Measurements from ENCODE around the gene MYO10.
"Not testable (repeated sequence)": the region's sequence is repeated elsewhere in the genome, so short reads cannot be mapped to it uniquely, and the experiment has no call there.

MYO10 gene

DNA sequence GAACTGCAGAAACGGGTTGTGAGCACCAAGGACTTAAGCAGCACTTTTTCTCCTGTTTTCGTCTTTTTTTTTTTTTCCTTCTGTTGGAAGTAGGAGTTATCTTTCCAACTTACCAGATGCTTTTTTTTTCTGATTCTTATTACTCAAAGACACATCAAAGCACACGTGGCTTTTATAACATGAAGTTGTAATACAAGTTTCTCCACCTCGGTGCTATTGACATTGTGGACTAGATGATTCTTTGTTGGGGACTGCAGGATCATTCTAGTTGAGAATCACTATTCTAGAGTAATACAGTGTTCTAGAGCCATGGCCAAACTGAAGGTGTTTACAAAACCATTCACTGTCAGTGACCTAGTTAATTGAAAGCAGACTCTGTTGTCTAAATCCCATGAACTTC is 51.5 kb downstream of the MYO10 start:
- peak; percentile 20 for DNase-seq

DNA sequence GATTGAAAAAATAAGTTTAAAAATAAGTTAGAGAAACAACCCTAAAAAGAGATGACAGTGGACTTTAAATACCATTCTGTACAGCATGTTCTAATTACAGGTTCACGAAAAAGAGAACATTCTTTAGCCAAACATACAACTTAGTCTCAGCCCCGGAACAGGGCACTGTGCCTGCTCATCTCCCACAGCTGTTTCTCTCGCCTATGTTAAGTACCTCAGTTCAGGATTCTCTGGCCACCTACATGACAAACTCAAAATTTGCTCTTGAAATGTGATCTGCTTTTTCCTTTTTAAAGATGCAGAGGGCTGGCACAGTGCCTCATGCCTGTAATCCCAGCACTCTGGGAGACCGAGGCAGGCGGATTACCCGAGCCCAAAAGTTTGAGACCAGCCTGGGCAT is 52.3 kb downstream of the MYO10 start:
- peak; percentile 73 for DNase-seq

DNA sequence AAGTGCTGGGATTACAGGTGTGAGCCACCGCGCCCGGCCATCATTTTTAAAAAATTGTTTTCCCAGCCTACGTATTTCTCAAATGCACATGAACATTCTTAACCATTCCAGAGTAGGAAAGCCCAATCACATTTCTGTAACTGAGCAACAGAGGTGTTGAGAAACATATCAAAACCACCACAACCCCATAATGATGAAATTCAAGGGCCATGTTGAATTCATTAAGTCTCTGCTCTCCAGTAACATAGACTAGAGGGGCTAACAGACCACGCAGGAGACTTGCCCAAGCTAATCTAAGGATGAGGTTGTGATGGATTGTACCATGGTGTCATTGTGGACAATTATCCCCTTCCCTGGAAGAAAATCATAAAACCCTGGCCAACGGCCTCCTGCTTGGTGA is 52.9 kb downstream of the MYO10 start:
- no peak for DNase-seq

GRCh38 chr5:16881251-16881650 is 54.8 kb downstream of the MYO10 start:
- peak; percentile 75 for DNase-seq

DNA sequence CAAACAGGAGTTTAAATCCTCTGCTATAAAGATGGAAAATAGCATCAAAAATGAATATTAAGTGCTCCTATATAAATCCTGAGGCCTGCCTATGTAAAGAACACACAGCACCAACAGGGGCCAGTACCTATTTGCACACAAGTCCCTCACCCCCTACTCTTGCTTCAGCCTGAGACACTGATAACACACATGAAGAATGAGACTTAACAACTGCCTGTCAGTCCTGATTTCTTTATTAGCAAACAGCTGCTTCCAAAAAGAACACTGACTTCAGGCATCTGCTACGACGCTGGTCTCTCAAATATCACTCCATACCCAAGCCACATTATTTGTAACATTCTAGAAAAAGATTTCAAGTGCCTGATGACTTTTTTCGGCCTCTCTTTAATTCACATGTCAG is 55.5 kb downstream of the MYO10 start:
- no peak for DNase-seq

DNA sequence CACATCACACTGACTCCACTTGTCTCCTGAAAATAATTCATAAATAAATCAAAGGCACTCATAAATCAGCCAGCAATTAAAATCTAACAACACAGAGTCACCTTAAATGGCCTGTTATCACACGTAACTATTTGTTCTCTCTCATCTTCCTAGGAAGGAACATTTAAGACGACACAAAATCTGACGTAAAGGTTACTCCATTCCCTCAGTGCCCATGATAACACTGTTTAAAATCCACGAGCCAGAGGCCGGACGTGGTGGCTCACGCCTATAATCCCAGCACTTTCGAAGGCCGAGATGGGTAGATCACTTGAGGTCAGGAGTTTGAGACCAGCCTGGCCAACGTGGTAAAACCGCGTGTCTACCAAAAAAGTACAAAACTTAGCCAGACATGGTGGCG is 56.4 kb downstream of the MYO10 start:
- DNase-seq, result no peak

- no peak for DNase-seq
Measured at GRCh38 chr5:16879191-16879590, 56.9 kb downstream of the MYO10 start.

DNA sequence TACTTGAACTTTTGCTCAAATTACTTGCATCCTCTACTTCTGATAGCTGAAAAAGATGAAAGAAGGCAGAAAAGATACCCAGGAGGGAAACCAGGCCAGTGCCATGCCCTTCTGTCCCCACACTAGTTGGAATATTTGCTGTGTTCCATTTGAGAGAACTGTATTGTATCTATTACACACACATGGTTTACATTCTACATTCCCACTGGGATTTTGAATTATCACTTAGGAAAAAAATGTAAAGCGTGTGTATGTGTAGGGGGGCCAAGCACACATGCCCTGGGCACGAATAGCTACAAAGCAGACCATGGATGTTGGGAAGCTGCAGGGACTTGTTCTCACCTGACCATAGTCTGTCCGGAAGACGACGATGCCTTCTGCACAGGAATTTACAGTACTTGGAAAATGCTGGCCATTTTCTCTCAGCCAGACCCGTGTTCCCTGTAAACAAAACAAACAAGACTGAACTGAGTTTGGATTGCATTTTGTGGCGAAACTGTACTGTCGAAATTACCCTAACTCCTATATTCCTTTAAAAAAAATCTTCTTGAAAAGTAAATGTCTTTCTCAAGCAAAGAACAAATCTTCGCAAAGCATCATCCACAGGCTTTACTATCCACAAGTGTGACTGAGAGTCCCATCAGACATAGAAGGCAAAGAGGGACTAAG is 58.7 kb downstream of the MYO10 start:
- DNase-seq, result no peak

DNA sequence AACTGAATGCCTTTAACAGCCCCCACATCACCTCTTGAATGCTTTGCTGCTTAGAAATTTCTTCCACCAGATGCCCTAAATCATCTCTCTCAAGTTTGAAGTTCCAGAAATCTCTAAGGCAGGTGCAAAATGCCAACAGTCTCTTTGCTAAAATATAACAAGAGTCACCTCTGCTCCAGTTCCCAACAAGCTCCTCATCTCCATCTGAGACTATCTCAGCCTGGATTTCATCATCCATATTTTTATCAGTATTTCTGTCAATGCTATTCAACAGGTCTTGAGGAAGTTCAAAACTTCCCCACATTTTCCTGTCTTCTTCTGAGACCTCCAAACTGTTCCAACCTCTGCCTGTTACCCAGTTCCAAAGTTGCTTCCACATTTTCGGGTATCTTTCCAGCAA is 61.7 kb downstream of the MYO10 start:
- DNase-seq, result not testable (repeated sequence)

DNA sequence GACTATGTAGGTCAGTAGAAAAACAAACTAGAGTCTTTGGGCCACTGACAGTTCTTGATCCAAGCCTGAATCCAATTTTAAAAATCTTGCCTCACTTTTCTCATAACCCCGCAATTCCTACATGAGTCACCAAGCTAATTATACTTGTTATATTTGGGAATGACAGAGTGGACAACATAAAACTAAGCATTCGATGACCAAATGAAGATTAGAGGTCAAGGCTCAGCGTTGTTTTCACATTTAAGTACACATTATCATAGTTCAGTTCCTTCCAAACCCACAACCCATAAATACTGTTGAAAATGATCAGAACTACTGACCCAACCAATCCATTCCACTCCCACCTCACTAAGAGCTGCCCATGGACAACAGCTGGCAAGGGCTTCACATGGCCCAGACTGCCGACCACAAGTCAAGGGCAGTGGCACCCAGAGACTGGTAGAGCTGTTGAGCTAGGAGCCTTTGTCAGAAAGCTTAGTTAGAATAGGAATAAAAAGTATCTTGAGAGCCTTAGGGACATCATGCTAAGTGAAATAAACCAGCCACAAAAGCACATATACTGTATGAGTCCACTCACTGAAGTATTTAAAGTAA is 64.2 kb downstream of the MYO10 start:
- no peak for DNase-seq

- no peak for DNase-seq
Measured at GRCh38 chr5:16870878-16871277, 65.2 kb downstream of the MYO10 start.

DNA sequence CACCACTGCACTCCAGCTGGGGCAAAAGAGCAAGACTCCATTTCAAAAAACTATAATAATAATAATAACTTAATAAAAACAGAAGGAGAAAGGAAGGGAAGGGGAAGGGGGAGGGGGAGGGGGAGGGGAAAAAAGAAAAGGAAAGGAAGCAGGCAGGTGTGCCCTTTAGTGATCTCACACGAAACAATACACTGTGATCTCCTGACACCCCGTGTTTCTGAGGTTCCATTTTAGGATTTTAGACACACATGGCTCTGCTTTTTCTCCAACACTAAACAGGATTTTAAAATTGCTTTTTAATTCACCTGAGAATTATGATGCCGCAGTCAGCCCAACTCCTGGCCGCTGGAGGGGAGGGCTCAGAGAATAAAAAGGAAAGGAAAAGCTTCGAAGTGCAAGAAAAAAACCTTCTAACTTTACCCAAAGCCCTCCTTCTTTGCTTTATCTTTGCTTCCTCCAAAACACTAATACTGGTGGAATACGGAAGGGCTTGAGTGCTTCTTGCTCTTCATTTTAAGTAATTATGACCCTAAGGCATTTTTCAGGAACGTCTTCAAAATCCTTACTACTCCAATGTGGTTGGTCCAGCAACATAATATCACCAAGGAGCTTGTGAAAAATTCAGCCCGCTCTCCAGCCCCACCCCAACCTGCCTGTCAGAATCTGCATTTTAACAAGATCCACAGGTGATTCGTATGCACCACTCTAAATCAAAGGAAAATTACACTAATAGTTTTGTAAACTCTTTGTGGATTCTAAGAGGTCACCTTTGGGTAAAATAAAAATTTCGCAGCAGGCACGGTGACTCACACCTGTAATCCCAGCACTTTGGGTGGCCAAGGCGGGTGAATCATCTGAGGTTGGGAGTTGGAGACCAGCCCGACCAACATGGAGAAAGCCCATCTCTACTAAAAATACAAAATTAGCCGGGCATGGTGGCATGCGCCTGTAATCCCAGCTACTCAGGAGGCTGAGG is 66.0 kb downstream of the MYO10 start:
- DNase-seq, result no peak

- no peak for DNase-seq
Measured at GRCh38 chr5:16867577-16867953, 68.5 kb downstream of the MYO10 start.

DNA sequence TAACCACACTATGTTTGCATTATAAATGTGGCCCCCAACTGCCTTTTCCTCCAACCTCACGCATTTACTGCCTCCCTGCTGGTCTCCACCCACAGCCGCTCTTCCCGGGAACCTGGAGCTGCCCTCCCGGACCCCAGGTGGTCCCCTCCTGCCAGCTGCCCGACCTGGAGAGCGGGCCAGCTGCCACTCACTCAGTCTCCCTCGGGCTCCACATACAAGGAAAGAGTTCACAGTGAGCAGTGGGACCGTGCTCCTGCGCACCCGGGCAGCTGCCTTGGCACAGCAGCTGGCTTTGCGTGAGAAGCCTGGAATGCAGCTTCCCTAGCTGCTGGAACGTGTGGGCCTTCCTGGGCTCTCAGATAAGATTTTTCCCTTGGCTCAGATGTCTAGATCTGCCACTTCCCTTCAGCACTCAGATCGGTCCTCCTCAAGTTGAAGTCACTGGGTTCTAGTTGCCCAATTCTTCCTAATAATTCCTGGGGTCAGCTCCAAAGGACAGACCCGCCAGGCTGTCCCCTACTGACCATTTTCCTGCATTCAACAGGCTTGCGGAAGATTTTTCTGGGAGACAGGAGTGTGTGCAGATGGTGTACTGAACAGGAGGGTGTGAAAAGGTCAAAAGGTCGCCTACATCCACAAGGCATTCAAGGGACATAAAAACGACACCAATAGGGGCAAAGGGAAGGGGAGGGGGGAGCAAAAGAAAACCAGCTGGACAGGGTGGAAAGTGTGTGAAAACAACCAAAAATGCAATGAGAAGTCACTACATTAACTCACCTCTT is 69.1 kb downstream of the MYO10 start:
- peak; percentile 76 for DNase-seq

DNA sequence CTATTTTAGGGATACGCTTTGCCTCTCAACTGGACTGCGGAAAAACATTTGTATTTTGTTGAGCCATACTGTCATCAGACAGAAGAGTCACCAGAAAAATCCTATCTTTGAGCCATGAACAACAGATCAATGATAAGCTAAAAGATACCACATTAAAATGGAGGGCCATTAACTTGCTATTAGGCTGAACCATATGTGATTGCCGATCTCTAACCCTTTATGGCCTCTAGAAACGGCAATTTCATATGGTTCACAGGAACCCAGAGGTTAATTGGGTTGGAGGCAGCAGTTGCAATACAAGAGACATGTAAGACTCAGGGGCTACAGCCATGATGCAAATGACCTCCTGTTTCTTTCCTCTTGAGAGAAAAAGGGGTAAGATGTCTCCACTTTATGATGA is 69.8 kb downstream of the MYO10 start:
- no peak for DNase-seq

DNA sequence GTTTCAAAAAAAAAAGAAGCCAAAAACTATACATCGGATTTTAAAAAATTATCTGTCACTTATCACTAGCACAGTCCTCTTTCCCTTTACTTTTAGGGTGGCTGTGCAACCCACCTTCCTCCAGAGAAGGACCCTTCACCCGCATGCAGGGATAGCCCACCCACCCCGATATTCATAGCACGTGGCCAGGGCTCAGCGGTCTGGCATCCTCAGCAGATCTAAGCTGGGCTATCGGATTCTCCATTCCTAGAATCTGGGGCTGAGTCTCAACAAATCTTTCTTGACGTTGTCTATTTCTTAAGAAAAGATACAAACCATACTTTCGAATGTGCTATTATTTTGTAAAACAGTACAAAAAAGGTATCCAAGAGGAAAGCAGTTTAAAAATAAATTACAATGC is 70.9 kb downstream of the MYO10 start:
- DNase-seq, result no peak

GRCh38 chr5:16864631-16865131 is 71.4 kb downstream of the MYO10 start:
- no peak for DNase-seq

DNA sequence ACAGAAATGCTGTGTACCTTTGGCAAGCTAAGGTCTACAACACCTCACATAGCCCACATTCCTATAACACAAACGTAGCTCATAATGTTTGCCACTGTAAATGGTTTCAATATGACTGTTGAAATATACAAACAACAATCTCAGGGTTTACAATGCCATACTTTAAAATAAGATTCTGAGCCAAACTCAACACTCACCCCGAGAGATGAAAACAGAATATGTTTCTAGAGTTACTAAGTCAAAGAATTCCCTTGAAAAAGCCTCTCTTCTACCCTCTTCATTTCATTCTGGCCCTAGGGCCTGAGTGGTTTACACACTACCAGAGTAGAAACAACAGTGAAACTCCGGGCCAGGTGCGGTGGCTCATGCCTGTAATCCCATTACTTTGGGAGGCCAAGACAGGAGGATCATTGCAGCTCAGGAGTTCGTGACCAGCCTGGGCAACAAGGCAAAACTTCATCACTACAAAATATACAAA is 72.6 kb downstream of the MYO10 start:
- DNase-seq, result no peak

- DNase-seq, result no peak
Measured at GRCh38 chr5:16862777-16863176, 73.3 kb downstream of the MYO10 start.

DNA sequence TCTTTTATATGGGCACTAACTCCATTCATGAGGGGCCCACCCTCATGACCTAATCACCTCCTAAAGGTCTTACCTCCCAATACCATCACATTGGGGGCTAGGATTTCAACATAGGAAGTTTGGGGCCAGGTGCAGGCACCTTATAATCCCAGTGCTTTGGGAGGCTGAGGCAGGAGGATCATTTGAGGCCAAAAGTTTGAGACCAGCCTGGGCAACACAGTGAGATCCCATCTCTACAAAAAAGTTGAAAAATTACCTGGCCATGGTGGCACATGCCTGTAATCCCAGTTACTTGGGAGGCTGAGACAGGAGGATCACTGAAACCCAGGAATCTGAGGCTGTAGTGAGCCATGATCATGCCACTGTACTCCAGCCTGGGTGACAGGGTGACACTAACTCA is 76.7 kb downstream of the MYO10 start:
- DNase-seq, result no peak

- DNase-seq, result no peak
Measured at GRCh38 chr5:16858151-16858550, 77.9 kb downstream of the MYO10 start.

GRCh38 chr5:16857635-16858034 is 78.5 kb downstream of the MYO10 start:
- DNase-seq, result no peak

DNA sequence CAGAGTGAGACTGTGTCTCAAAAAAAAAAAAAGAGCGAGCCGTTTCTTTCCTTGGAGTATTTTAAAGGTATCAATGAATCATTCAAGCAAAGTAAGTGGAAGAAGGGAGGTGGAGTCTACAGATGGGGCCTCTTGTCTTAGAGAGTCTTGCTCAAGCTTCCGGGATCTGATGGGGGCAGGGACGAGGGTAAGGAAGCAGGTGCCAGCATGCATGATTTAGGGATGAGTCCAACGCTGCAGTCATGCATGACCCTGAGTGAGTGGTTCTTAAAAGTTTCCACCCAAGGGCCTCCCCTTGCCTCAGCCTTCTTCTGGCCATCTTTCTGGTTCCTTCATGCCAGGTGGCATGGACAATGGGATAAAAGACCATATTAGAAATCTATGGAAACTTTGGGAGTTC is 79.6 kb downstream of the MYO10 start:
- peak; percentile 28 for DNase-seq
